GF-D8 (cell line): ENCODE measurements around the gene CHPF2.

ENCODE experiments used
- DNase-seq: peaks from one replicate; lab custom pipeline; 2025; lab: John Stamatoyannopoulos, UW

Gene CHPF2

GRCh38 chr7:151235091-151235787 is 3.0 kb downstream of the CHPF2 start:
- no peak for DNase-seq

- no peak for DNase-seq
These were observed 4.1 kb downstream of the CHPF2 start for GRCh38 chr7:151236406-151236805.

- no peak for DNase-seq
These were observed 5.2 kb downstream of the CHPF2 start for GRCh38 chr7:151237244-151238189.

GRCh38 chr7:151238190-151238810 is 6.0 kb downstream of the CHPF2 start:
- no peak for DNase-seq

GRCh38 chr7:151238924-151239836 is 6.9 kb downstream of the CHPF2 start:
- no peak for DNase-seq

- DNase-seq, result no peak
These were observed 7.7 kb downstream of the CHPF2 start for GRCh38 chr7:151239837-151240459.

- no peak for DNase-seq
These were observed 8.3 kb downstream of the CHPF2 start for GRCh38 chr7:151240536-151240935.

GRCh38 chr7:151240942-151241754 is 8.9 kb downstream of the CHPF2 start:
- DNase-seq, result no peak

- DNase-seq, result no peak
These were observed 9.4 kb downstream of the CHPF2 start for GRCh38 chr7:151241755-151242096.

- DNase-seq, result no peak
These were observed 10.1 kb downstream of the CHPF2 start for GRCh38 chr7:151242159-151243044.

- no peak for DNase-seq
These were observed 10.7 kb downstream of the CHPF2 start for GRCh38 chr7:151243045-151243349.

GRCh38 chr7:151243408-151244195 is 11.3 kb downstream of the CHPF2 start:
- no peak for DNase-seq

GRCh38 chr7:151244196-151244840 is 12.0 kb downstream of the CHPF2 start:
- no peak for DNase-seq

- DNase-seq, result no peak
These were observed 12.6 kb downstream of the CHPF2 start for GRCh38 chr7:151244841-151245346.

- DNase-seq, result no peak
These were observed 13.2 kb downstream of the CHPF2 start for GRCh38 chr7:151245360-151246101.

GRCh38 chr7:151246102-151246850 is 14.0 kb downstream of the CHPF2 start:
- DNase-seq, result no peak
